ENCODE results near the gene EDA. TPM values are rescaled to one million over a fixed set of nuclear protein-coding genes. Genes with fewer than 3 reads are reported as not detected.

The EDA gene
- 1 to 10 TPM; 5.6 to 9.3 (median 8.5) TPM for total RNA-seq
- 1 to 10 TPM; 4.5 to 8.4 TPM for polyA plus RNA-seq
- long read RNA-seq, donor 1, partial matches to known transcripts = 0 of 9 reads
- long read RNA-seq, donor 1, other reads (novel, unspliced or antisense) = 8 of 9 reads
- long read RNA-seq, donor 2, partial matches to known transcripts = 0 of 1 reads
- long read RNA-seq, donor 2, other reads (novel, unspliced or antisense) = 0 of 1 reads
- long read RNA-seq, donor 3, partial matches to known transcripts = 0 of 2 reads
- long read RNA-seq, donor 3, other reads (novel, unspliced or antisense) = 2 of 2 reads

DNA sequence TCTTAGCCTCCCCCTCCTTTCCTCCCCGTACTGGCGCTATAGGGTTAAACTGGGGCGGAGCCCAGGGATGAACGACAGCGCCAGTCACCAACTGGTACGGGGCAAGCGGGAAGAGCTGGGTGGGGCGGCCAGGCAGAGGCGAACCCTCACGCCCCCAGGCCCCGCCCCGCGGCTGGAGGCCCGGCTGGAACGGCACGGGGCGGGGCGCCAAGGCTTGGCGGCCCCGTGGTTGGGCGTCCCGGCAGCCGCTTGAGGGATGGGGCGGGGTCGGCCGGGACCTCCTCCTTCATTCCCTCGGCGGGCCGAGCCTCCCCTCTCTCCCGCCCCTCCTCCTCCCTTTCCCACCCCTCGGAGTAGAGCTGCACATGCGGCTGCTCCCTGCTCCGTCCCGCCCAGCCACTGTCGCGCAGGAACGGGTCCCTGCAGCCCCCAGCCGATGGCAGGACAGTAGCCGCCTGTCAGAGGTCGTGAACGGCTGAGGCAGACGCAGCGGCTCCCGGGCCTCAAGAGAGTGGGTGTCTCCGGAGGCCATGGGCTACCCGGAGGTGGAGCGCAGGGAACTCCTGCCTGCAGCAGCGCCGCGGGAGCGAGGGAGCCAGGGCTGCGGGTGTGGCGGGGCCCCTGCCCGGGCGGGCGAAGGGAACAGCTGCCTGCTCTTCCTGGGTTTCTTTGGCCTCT is at the start of gene EDA:
TSS of gene EDA (plus strand) at position 335 of the 678 bp plus-strand sequence.
- DNase-seq = peak; percentile 82 to 91 (median 86)
- Histone ChIP-seq H3K9me3 (no peaks in the 10 kb centered on the region), H3K4me3 (peak within 1 kb of the TSS; percentile 50), H3K4me1 (ENCODE audit: insufficient read depth) (no peaks in the 10 kb centered on the region), H3K27ac (no peak within 1 kb of the TSS), H3K36me3 (no peaks in the 10 kb centered on the region), H3K27me3 (no peaks in the 10 kb centered on the region)
- 28 to 43% (median 29%) methylated on average over 41 to 56 of the region's 56 CpGs for WGBS, 3 donors
- TF ChIP-seq EP300 (IDR thresholded peaks at IDR 0.05) = no peak
- TF ChIP-seq, protein P1, sequence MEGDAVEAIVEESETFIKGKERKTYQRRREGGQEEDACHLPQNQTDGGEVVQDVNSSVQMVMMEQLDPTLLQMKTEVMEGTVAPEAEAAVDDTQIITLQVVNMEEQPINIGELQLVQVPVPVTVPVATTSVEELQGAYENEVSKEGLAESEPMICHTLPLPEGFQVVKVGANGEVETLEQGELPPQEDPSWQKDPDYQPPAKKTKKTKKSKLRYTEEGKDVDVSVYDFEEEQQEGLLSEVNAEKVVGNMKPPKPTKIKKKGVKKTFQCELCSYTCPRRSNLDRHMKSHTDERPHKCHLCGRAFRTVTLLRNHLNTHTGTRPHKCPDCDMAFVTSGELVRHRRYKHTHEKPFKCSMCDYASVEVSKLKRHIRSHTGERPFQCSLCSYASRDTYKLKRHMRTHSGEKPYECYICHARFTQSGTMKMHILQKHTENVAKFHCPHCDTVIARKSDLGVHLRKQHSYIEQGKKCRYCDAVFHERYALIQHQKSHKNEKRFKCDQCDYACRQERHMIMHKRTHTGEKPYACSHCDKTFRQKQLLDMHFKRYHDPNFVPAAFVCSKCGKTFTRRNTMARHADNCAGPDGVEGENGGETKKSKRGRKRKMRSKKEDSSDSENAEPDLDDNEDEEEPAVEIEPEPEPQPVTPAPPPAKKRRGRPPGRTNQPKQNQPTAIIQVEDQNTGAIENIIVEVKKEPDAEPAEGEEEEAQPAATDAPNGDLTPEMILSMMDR (IDR thresholded peaks at IDR 0.05) = no peak
- no peak for TF ChIP-seq POLR2A (IDR thresholded peaks at IDR 0.05)
- intact Hi-C loops (cut with DNase I) = loop anchor here in 1 of 4 donors (5.0 kb wide), 1 partner anchor 79 kb away; no protein-coding TSS in a partner anchor

DNA sequence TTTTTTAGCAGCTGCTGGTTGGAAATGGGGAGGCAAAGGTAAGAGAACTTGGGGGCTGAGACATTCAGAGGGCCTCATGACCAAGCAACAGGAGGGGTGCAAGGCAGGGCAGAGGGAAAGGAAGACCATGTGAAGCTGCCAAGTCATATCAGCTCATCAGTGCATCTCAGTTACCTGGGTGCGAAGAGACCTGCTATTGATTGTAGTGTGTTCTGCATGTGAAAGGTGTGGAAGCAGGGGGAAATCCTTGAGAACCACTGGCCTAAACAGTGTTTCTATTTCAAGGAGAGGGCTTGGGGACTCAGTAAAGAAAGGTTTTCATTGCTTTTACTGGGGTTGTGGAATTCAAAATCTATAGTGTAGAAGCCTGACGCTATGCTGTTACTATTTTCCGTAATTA is 47.1 kb upstream of the EDA start:
- no peaks in the 10 kb centered on the region for H3K27me3 ChIP-seq
- no peak overlapping the region for H3K4me3 ChIP-seq
- H3K27ac ChIP-seq = no peak overlapping the region
- intact Hi-C loops (cut with DNase I) = no loop called here
- no peaks in the 10 kb centered on the region for H3K9me3 ChIP-seq
- H3K36me3 ChIP-seq = no peaks in the 10 kb centered on the region
- no peak for DNase-seq
- 76 to 78% (median 77%) methylated on average over 3 of the region's 3 CpGs for WGBS, 3 donors
- TF ChIP-seq POLR2A (IDR thresholded peaks at IDR 0.05) (no peak), EP300 (IDR thresholded peaks at IDR 0.05) (no peak)
- TF ChIP-seq, protein P1 (IDR thresholded peaks at IDR 0.05) = no peak
- no peaks in the 10 kb centered on the region for H3K4me1 ChIP-seq (ENCODE audit: insufficient read depth)

DNA sequence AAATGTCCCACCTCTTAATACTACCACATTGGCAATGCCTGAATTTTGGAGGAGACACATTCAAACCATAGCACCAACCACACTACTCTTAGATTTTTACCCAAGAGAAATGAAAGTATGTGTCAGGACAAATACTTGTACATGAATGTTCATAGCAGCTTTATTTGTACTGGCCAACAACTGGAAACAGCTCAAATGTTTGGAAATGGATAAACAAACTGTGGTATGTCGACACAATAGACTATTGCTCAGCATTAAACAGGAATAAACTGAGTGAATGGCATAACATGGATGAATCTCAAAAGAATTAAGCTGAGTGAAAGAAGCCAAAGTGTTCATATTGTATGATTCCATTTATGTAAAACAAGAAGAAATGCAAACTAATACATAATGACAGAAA is 18.5 kb upstream of the EDA start:
- intact Hi-C loops (cut with DNase I) = no loop called here
- H3K9me3 ChIP-seq = no peaks in the 10 kb centered on the region
- no peaks in the 10 kb centered on the region for H3K4me1 ChIP-seq (ENCODE audit: insufficient read depth)
- H3K27me3 ChIP-seq = no peaks in the 10 kb centered on the region
- no peak for TF ChIP-seq EP300 (IDR thresholded peaks at IDR 0.05)
- no peak for TF ChIP-seq POLR2A (IDR thresholded peaks at IDR 0.05)
- TF ChIP-seq, protein P1 (IDR thresholded peaks at IDR 0.05) = no peak
- 45 to 53% (median 50%) methylated on average over 1 of the region's 1 CpG for WGBS, 3 donors
- H3K36me3 ChIP-seq = no peaks in the 10 kb centered on the region
- no peak for DNase-seq
- H3K27ac ChIP-seq = no peak overlapping the region
- no peak overlapping the region for H3K4me3 ChIP-seq

DNA sequence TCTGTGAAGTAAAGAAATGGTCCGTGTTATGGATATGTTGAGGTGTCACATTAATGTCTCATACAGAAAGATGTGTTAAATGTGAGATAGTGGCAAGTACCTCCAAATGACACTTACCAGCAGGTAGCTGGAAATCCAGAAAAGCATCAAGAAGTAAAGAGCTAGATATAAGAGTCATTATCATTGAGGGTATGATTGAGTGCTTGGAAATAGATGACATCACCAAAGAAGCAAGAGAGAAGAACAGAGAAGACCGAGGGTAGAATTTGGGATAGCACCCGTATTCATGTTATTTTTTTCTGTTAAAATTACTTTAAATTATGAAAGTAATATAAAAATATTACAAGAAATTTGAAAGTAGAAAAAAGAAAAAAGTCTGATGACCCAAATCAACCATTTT is 15.7 kb upstream of the EDA start:
- WGBS, 3 donors = 38 to 68% (median 63%) methylated on average over 3 of the region's 3 CpGs
- H3K27me3 ChIP-seq = no peaks in the 10 kb centered on the region
- intact Hi-C loops (cut with DNase I) = no loop called here
- H3K36me3 ChIP-seq = no peaks in the 10 kb centered on the region
- H3K4me3 ChIP-seq = no peak overlapping the region
- TF ChIP-seq POLR2A (IDR thresholded peaks at IDR 0.05) = no peak
- TF ChIP-seq, protein P1 (IDR thresholded peaks at IDR 0.05) = no peak
- no peak for TF ChIP-seq EP300 (IDR thresholded peaks at IDR 0.05)
- no peaks in the 10 kb centered on the region for H3K4me1 ChIP-seq (ENCODE audit: insufficient read depth)
- no peak overlapping the region for H3K27ac ChIP-seq
- DNase-seq = no peak
- H3K9me3 ChIP-seq = no peaks in the 10 kb centered on the region
